ENCODE data around the gene HOXC10. TPM values are rescaled to one million over a fixed set of nuclear protein-coding genes. Genes with fewer than 3 reads are reported as not detected.

HOXC10 gene
- polyA plus RNA-seq, 1 donor (not counting 4 experiments of a cell fraction or from before 2014, with no cell fraction given): 14.1 TPM

DNA sequence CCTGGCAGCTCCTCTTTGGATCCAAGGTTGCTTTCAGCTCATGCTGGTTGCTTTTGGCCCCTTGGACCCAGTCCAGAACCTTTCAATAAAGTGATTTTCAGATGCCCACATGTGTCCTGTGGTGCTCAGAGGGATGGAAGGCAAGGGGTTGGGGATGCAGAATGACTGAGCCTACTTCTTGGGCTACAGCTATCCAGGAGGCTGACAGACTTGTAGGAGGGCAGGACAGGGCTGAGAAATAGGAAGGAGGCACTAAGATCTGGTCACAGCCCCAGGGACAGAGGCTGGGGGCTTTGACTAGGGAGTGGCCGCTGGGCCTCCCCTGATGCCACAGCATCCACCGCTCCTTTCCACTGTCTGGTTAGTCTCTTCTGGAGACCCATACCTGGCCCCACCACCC, 13.3 kb upstream of the HOXC10 start:
- H3K79me2 ChIP-seq (ENCODE audit: control insufficient read depth, insufficient read depth, low read length): peaks cover 22% of the 10 kb centered on the region
- TF ChIP-seq EZH2 (IDR thresholded peaks at IDR 0.05; ENCODE audit: low read length): no peak
- TF ChIP-seq, protein P1, sequence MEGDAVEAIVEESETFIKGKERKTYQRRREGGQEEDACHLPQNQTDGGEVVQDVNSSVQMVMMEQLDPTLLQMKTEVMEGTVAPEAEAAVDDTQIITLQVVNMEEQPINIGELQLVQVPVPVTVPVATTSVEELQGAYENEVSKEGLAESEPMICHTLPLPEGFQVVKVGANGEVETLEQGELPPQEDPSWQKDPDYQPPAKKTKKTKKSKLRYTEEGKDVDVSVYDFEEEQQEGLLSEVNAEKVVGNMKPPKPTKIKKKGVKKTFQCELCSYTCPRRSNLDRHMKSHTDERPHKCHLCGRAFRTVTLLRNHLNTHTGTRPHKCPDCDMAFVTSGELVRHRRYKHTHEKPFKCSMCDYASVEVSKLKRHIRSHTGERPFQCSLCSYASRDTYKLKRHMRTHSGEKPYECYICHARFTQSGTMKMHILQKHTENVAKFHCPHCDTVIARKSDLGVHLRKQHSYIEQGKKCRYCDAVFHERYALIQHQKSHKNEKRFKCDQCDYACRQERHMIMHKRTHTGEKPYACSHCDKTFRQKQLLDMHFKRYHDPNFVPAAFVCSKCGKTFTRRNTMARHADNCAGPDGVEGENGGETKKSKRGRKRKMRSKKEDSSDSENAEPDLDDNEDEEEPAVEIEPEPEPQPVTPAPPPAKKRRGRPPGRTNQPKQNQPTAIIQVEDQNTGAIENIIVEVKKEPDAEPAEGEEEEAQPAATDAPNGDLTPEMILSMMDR (optimal IDR thresholded peaks at IDR 0.05 in 1 of 3, IDR thresholded peaks at IDR 0.05 in 1 of 3, conservative IDR thresholded peaks at IDR 0.05 in 1 of 3; ENCODE audit: extremely low read depth in 1 of 3, insufficient read depth in 2 of 3, low read length in 3 of 3): no peak
- peaks cover 5% of the 10 kb centered on the region for H3K27me3 ChIP-seq (ENCODE audit: control insufficient read depth, extremely low read depth, insufficient read depth, low read length)
- no peaks in the 10 kb centered on the region for H3K9me3 ChIP-seq (ENCODE audit: control insufficient read depth, low read depth, low read length)
- H4K20me1 ChIP-seq (ENCODE audit: control insufficient read depth, extremely low read depth, insufficient read depth, low read length): no peaks in the 10 kb centered on the region
- H3K4me3 ChIP-seq (ENCODE audit: control insufficient read depth in 2 of 3, extremely low read depth in 1 of 3, insufficient read depth in 2 of 3, low read depth in 1 of 3, low read length in 3 of 3): no peak overlapping the region
- H3K36me3 ChIP-seq (ENCODE audit: control insufficient read depth in 2 of 2, extremely low read depth in 1 of 2, insufficient read depth in 2 of 2, low read length in 2 of 2): no peaks in the 10 kb centered on the region
- dilution Hi-C loops (cut with MboI; ENCODE audit: extremely low pct_ligation_motif_present, low sequenced_read_pairs): no loop called here
- FAIRE-seq: no peak
- H3K27ac ChIP-seq (ENCODE audit: control insufficient read depth, insufficient read depth, low read length): no peak overlapping the region
- DNase-seq (ENCODE audit: low read depth, low spot score): no peak
- peaks cover 19% of the 10 kb centered on the region for H3K4me1 ChIP-seq (ENCODE audit: control insufficient read depth, extremely low read depth, insufficient read depth, low read length)
- H3K9ac ChIP-seq (ENCODE audit: control insufficient read depth, extremely low read depth, insufficient read depth, low read length): no peak overlapping the region
- no peak overlapping the region for H3K4me2 ChIP-seq (ENCODE audit: control insufficient read depth, extremely low read depth, insufficient read depth, low read depth, low read length)
- no peak overlapping the region for H2AFZ ChIP-seq (ENCODE audit: control insufficient read depth, low read length)
- no peaks in the 10 kb centered on the region for H3K9me1 ChIP-seq (ENCODE audit: control insufficient read depth, extremely low read depth, insufficient read depth, low read length)

DNA sequence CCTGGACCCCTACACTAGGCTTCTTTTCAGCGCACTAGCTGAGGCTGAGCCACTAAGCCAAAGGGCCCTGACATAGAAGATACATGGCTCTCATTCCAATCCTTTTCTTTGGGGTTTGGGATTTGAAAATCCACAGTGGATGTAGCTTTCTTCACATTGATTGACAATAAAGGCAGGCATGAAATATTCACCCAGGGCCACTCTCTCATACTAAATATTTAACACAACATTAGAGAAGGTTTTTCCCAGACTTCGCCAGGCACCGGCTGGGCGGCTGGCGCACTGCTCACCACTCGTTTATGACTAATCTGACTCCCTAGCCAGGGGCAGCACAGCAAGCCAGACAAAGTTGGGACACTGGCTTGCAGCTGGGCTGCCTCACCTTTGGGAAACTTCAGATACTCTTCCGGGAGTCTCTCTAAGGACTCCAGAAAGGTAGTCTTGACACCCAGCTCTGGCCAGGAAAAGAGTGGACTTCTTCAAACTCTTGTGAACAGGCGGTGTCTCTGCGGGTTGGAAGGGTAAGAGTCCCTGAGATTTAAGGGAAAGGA, 12.7 kb upstream of the HOXC10 start:
- peak overlapping the region; percentile 54 to 89 (median 68) for H3K4me3 ChIP-seq (ENCODE audit: control insufficient read depth in 2 of 3, extremely low read depth in 1 of 3, insufficient read depth in 2 of 3, low read depth in 1 of 3, low read length in 3 of 3)

More for the DNA sequence above, 12.7 kb upstream of the HOXC10 start:
- Histone ChIP-seq H3K9me1 (ENCODE audit: control insufficient read depth, extremely low read depth, insufficient read depth, low read length) (no peaks in the 10 kb centered on the region), H3K9ac (ENCODE audit: control insufficient read depth, extremely low read depth, insufficient read depth, low read length) (peak overlapping the region; percentile 89), H2AFZ (ENCODE audit: control insufficient read depth, low read length) (peak overlapping the region; percentile 41), H3K27ac (ENCODE audit: control insufficient read depth, insufficient read depth, low read length) (peak overlapping the region; percentile 74), H3K4me2 (ENCODE audit: control insufficient read depth, extremely low read depth, insufficient read depth, low read depth, low read length) (peak overlapping the region; percentile 81), H3K36me3 (ENCODE audit: control insufficient read depth in 2 of 2, extremely low read depth in 1 of 2, insufficient read depth in 2 of 2, low read length in 2 of 2) (no peaks in the 10 kb centered on the region), H3K79me2 (ENCODE audit: control insufficient read depth, insufficient read depth, low read length) (peaks cover 22% of the 10 kb centered on the region), H3K9me3 (ENCODE audit: control insufficient read depth, low read depth, low read length) (no peaks in the 10 kb centered on the region), H3K4me1 (ENCODE audit: control insufficient read depth, extremely low read depth, insufficient read depth, low read length) (peaks cover 22% of the 10 kb centered on the region), H4K20me1 (ENCODE audit: control insufficient read depth, extremely low read depth, insufficient read depth, low read length) (no peaks in the 10 kb centered on the region), H3K27me3 (ENCODE audit: control insufficient read depth, extremely low read depth, insufficient read depth, low read length) (peaks cover 3% of the 10 kb centered on the region)
- FAIRE-seq (peak; percentile 77), DNase-seq (ENCODE audit: low read depth, low spot score) (no peak)
- no peak for TF ChIP-seq EZH2 (IDR thresholded peaks at IDR 0.05; ENCODE audit: low read length)
- dilution Hi-C loops (cut with MboI; ENCODE audit: extremely low pct_ligation_motif_present, low sequenced_read_pairs): no loop called here

All from keratinocyte (primary cell).